GM19328 (cell line): ENCODE data around the gene DPEP2.
"Not testable (repeated sequence)": the region's sequence is repeated elsewhere in the genome, so short reads cannot be mapped to it uniquely, and the experiment has no call there.

Experiments
- ATAC-seq: cut with Tn5 transposase; IDR thresholded peaks from one replicate; pipeline ENCODE4 v1.9.1; 2021; ENCODE audit warnings: mild to moderate bottlenecking, moderate library complexity; ENCODE audit not compliant: unreplicated experiment

Gene DPEP2

DNA sequence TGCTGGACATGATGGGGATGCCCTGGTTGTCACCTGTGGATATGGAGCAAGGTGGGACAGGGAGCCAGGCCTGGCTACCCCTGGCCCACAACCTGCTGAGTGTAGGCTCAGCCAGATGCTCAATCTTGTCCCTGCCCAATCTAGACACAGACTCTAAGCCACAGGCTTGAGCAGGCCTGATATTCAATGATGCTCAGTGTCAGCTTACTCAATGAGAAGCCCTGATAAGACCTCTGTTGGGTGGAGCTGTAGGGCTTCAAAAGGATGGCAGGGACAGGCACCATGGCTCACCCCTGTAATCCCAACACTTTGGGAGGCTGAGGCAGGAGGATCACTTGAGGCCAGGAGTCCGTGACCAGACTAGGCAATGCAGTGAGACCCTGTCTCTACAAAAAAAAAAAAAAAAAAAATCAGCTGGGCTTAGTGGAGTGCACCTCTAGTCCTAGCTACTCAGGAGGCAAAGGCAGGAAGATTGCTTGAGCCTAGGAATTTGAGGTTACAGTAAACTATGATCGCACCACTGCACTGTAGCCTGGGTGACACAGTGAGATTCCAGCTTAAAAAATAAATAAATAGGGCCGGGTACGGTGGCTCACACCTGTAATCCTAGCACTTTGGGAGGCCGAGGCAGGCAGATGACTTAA is 58.7 kb downstream of the DPEP2 start:
- ATAC-seq: no peak

- ATAC-seq: no peak
These were observed 59.5 kb downstream of the DPEP2 start for GRCh38 chr16:67939507-67940445.

DNA sequence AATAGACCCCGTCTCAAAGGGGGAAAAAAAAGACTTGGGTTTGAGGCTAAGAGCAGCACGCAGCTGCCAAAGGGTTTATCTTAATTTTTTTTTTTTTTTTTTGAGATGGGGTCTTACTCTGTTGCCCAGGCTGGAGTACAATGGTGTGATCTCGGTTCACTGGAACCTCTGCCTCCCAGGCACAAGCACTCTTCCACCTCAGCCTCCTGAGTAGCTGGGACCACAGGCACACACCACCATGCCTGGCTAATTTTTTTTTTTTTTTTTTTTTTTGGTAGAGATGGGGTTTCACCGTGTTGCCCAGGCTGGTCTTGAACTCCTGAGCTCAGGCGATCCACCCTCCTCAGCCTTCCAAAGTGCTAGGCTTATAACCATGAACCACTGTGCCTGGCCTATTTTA is 61.6 kb downstream of the DPEP2 start:
- ATAC-seq: not testable (repeated sequence)
